HG03159 (cell line): ENCODE measurements around the gene TDG.

Source experiments
- ATAC-seq: cut with Tn5 transposase; IDR thresholded peaks from one replicate; pipeline ENCODE4 v1.9.1; 2021; ENCODE audit warnings: mild to moderate bottlenecking, moderate library complexity; ENCODE audit not compliant: unreplicated experiment

Gene TDG

GRCh38 chr12:103965590-103966504 is at the start of gene TDG:
TDG (plus strand) TSS chr12:103965872; CDS start chr12:103966038, 166 bp downstream.
- ATAC-seq = peak; percentile 91

GRCh38 chr12:103917873-103918272 is 47.8 kb upstream of the TDG start:
- no peak for ATAC-seq

GRCh38 chr12:103924761-103925641 is 40.7 kb upstream of the TDG start:
- peak; percentile 36 for ATAC-seq

- peak; percentile 26 for ATAC-seq
These were observed 37.0 kb upstream of the TDG start for GRCh38 chr12:103928682-103929045.

GRCh38 chr12:103929046-103929783 is 36.5 kb upstream of the TDG start:
- ATAC-seq = peak; percentile 27

GRCh38 chr12:103929784-103930033 is 36.0 kb upstream of the TDG start:
- ATAC-seq = no peak

GRCh38 chr12:103930034-103930786 is 35.5 kb upstream of the TDG start, which contains the start of gene HSP90B1:
HSP90B1 (plus strand) TSS chr12:103930410; CDS start chr12:103930516, 106 bp downstream.
- ATAC-seq = peak; percentile 55

- ATAC-seq = no peak
These were observed 34.6 kb upstream of the TDG start for GRCh38 chr12:103930787-103931735.

- no peak for ATAC-seq
These were observed 32.4 kb upstream of the TDG start for GRCh38 chr12:103933237-103933636.

- ATAC-seq = no peak
These were observed 29.0 kb upstream of the TDG start for GRCh38 chr12:103936679-103937078.

- no peak for ATAC-seq
These were observed 20.7 kb upstream of the TDG start for GRCh38 chr12:103944964-103945363.

- ATAC-seq = no peak
These were observed 17.7 kb upstream of the TDG start for GRCh38 chr12:103947871-103948555.

- no peak for ATAC-seq
These were observed 16.8 kb upstream of the TDG start for GRCh38 chr12:103948746-103949406.

- no peak for ATAC-seq
These were observed 13.2 kb upstream of the TDG start for GRCh38 chr12:103952497-103952896.

- no peak for ATAC-seq
These were observed 9.7 kb upstream of the TDG start for GRCh38 chr12:103955811-103956508.

GRCh38 chr12:103956509-103957027 is 9.1 kb upstream of the TDG start:
- peak; percentile 11 for ATAC-seq

GRCh38 chr12:103957865-103958388 is 7.7 kb upstream of the TDG start:
- no peak for ATAC-seq
